B cell (primary cell): ENCODE measurements around the gene SRRD. TPM values are rescaled to one million over a fixed set of nuclear protein-coding genes. Genes with fewer than 3 reads are reported as not detected.

ENCODE experiments used
- ATAC-seq: fragments of 200-7000 bp; cut with Tn5 transposase; one replicate; pipeline ENCODE4 v1.10.0; 2021; ENCODE audit warnings: low read depth, mild to moderate bottlenecking, moderate number of reproducible peaks, moderate library complexity
- CTCF ChIA-PET: fragments of 350-600 bp; sonication (Branson Sonifier 250); formaldehyde crosslinking; loops from one replicate; lab custom pipeline; 2021; ENCODE audit warnings: antibody characterized with exemption, inconsistent platforms; lab: Charles Lee
- POLR2A ChIA-PET: fragments of 350-600 bp; sonication (Branson Sonifier 250); formaldehyde crosslinking; loops from one replicate; lab custom pipeline; 2021; ENCODE audit warnings: antibody characterized with exemption; lab: Charles Lee
- DNase-seq: peaks from one replicate; pipeline ENCODE4 v3.0.0; 2013
- H2AFZ ChIP-seq: 2 replicates; pipeline ENCODE4 v1.6.1; 2012; ENCODE audit warnings: mild to moderate bottlenecking, low read depth, low read length; ENCODE audit not compliant: insufficient read depth, poor library complexity, severe bottlenecking
- H3K27ac ChIP-seq, 2 donors: 1 replicate in 1 of 2; 2 replicates in 1 of 2; pipeline ENCODE4 v1.5.1; 2012 to 2013; ENCODE audit warnings: low read length in 2 of 2, mild to moderate bottlenecking in 2 of 2, moderate library complexity in 1 of 2
- H3K27me3 ChIP-seq, 4 experiments: fragments of 200-600 bp in 1 of 4; sonication (generic) in 1 of 4; replicated peaks in 1 of 4; 1 replicate in 2 of 4; 2 replicates in 2 of 4; pipeline versions ENCODE4 v1.6.1 to v1.7.0; 2013 to 2016; ENCODE audit warnings: low read length in 3 of 4, mild to moderate bottlenecking in 2 of 4, mixed read lengths in 1 of 4, moderate library complexity in 1 of 4; ENCODE audit not compliant: insufficient read depth in 4 of 4, control insufficient read depth in 3 of 4; ENCODE audit errors: control extremely low read depth in 1 of 4
- H3K36me3 ChIP-seq, 2 experiments: replicated peaks in 1 of 2; 1 replicate in 1 of 2; 2 replicates in 1 of 2; pipeline versions ENCODE4 v1.6.1 to v1.7.1; 2013; ENCODE audit warnings: low read length in 1 of 2; ENCODE audit not compliant: insufficient read depth in 2 of 2, control insufficient read depth in 1 of 2; ENCODE audit errors: control extremely low read depth in 1 of 2, extremely low read depth in 1 of 2
- H3K4me1 ChIP-seq, 2 donors: fragments of 200-600 bp in 1 of 2; sonication (generic) in 1 of 2; 1 replicate in 1 of 2; 2 replicates in 1 of 2; pipeline versions ENCODE4 v1.5.1 to v1.6.1; 2013 to 2017; ENCODE audit warnings: low read length in 2 of 2; ENCODE audit not compliant: control insufficient read depth in 2 of 2, insufficient read depth in 2 of 2
- H3K4me2 ChIP-seq: replicated peaks from 2 replicates; pipeline ENCODE3; 2012; ENCODE audit warnings: mild to moderate bottlenecking, low read depth, low read length; ENCODE audit not compliant: poor library complexity, severe bottlenecking
- H3K4me3 ChIP-seq, 5 experiments: fragments of 200-600 bp in 1 of 5; sonication (generic) in 1 of 5; 1 replicate in 3 of 5; 2 replicates in 2 of 5; pipeline versions ENCODE4 v1.5.1 to v1.7.0; 2011 to 2016; ENCODE audit warnings: low read length in 4 of 5, mild to moderate bottlenecking in 4 of 5, low read depth in 2 of 5, control low read depth in 1 of 5, moderate library complexity in 1 of 5; ENCODE audit not compliant: insufficient read depth in 1 of 5; ENCODE audit errors: control extremely low read depth in 1 of 5, extremely low read depth in 1 of 5
- H3K79me2 ChIP-seq: fragments of 200-600 bp; sonication (generic); one replicate; pipeline ENCODE4 v1.6.0; 2016; ENCODE audit warnings: low read length; ENCODE audit not compliant: control insufficient read depth, insufficient read depth
- H3K9ac ChIP-seq: fragments of 200-600 bp; sonication (generic); 2 replicates; pipeline ENCODE4 v1.6.1; 2017; ENCODE audit warnings: mild to moderate bottlenecking, low read length, moderate library complexity
- H3K9me3 ChIP-seq, 3 donors: one replicate each; pipeline versions ENCODE4 v1.6.1 to v1.7.1; 2013; ENCODE audit warnings: low read length in 2 of 3; ENCODE audit not compliant: control insufficient read depth in 2 of 3, insufficient read depth in 1 of 3; ENCODE audit errors: control extremely low read depth in 1 of 3
- H4K20me1 ChIP-seq: 2 replicates; pipeline ENCODE4 v1.6.0; 2012; ENCODE audit warnings: mild to moderate bottlenecking, low read length; ENCODE audit not compliant: insufficient read depth, control insufficient read depth, poor library complexity, severe bottlenecking
- H3K27ac Mint-ChIP-seq: one replicate; pipeline ENCODE4 v1.8.0; 2021; ENCODE audit warnings: mixed read lengths
- H3K27me3 Mint-ChIP-seq: one replicate; pipeline ENCODE4 v1.8.0; 2021; ENCODE audit warnings: mixed read lengths
- H3K4me1 Mint-ChIP-seq: one replicate; pipeline ENCODE4 v1.8.0; 2021; ENCODE audit warnings: mixed read lengths
- H3K4me3 Mint-ChIP-seq: one replicate; pipeline ENCODE4 v1.8.0; 2021; ENCODE audit warnings: mixed read lengths
- H3K9me3 Mint-ChIP-seq: one replicate; pipeline ENCODE4 v1.8.0; 2022; ENCODE audit warnings: mixed read lengths; ENCODE audit not compliant: insufficient read depth
- EZH2 ChIP-seq: IDR thresholded peaks from 2 replicates; pipeline ENCODE4 v1.6.1; 2012; ENCODE audit warnings: borderline replicate concordance, low read depth, mild to moderate bottlenecking, moderate library complexity, low read length; ENCODE audit not compliant: insufficient read depth, poor library complexity, severe bottlenecking
- WGBS: methylation state at CpG from one replicate; pipeline ENCODE4 v1.1.5; 2013; ENCODE audit warnings: missing lambda C conversion rate; ENCODE audit not compliant: insufficient coverage; 5-methylcytosine and 5-hydroxymethylcytosine counted together
- intact Hi-C: fragments of 100-400 bp; cut with micrococcal nuclease; formaldehyde crosslinking; loops from one replicate; pipeline ENCODE4 v1.10.0; 2022
- polyA plus RNA-seq: library from polyadenylated mRNA; depleted of rRNA; stranded (reverse); fragments of >200 nt; gene quantifications from 2 replicates; pipeline ENCODE4 v1.2.3, GENCODE V29; 2012
- total RNA-seq, 2 donors: library from RNA; stranded (reverse); fragments of 120-200 nt in 1 of 2; gene quantifications; 1 replicate in 1 of 2; 2 replicates in 1 of 2; pipeline versions ENCODE4 v1.2.3 to v1.2.4, GENCODE V29; 2013 to 2022
- TF ChIP-seq, protein P1 (sequence below): fragments of 200-600 bp; IDR thresholded peaks from one replicate; pipeline ENCODE4 v1.8.0; 2022; ENCODE audit warnings: antibody characterized with exemption, mild to moderate bottlenecking

SRRD gene
- total and polyA plus RNA-seq, 2 donors (not counting 1 experiment from before 2014, with no cell fraction given): 7.8 to 19.2 TPM

DNA sequence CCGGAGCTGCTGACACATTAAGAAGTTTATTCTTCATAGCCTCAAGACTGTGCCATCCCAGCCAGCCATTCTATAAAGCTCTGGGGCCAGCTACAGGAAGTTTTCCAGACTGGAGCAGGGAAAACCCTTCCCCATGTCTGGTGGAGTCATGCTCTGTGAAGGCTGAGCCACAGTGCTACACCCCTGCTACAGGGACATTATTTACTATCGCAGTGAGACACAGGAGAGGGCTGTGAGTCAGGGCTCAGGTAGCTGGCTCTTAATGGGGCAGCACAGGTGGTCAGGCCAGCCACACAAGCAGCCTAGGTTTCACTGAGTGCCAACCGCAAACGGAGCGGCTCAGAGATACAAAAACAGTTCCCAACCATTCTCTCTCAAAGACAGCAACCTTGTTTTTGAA, 12.2 kb upstream of the SRRD start:
- Histone ChIP-seq H3K79me2 (peaks cover 44% of the 10 kb centered on the region), H2AFZ (no peak overlapping the region), H4K20me1 (no peaks in the 10 kb centered on the region), H3K9ac (no peak overlapping the region), H3K9me3 (no peaks in the 10 kb centered on the region), H3K4me1 (no peaks in the 10 kb centered on the region), H3K4me2 (no peak overlapping the region), H3K4me3 (no peak overlapping the region), H3K36me3 (peaks cover 4 to 85% of the 10 kb centered on the region in 2 experiments), H3K27me3 (no peaks in the 10 kb centered on the region), H3K27ac (no peak overlapping the region)
- intact Hi-C loops: no loop called here
- Mint-ChIP-seq H3K27ac (no peak overlapping the region), H3K4me3 (no peak overlapping the region), H3K9me3 (no peaks in the 10 kb centered on the region), H3K4me1 (peaks cover under 1% of the 10 kb centered on the region), H3K27me3 (no peaks in the 10 kb centered on the region)
- 100% methylated on average over 2 of the region's 5 CpGs for WGBS
- TF ChIP-seq, protein P1, sequence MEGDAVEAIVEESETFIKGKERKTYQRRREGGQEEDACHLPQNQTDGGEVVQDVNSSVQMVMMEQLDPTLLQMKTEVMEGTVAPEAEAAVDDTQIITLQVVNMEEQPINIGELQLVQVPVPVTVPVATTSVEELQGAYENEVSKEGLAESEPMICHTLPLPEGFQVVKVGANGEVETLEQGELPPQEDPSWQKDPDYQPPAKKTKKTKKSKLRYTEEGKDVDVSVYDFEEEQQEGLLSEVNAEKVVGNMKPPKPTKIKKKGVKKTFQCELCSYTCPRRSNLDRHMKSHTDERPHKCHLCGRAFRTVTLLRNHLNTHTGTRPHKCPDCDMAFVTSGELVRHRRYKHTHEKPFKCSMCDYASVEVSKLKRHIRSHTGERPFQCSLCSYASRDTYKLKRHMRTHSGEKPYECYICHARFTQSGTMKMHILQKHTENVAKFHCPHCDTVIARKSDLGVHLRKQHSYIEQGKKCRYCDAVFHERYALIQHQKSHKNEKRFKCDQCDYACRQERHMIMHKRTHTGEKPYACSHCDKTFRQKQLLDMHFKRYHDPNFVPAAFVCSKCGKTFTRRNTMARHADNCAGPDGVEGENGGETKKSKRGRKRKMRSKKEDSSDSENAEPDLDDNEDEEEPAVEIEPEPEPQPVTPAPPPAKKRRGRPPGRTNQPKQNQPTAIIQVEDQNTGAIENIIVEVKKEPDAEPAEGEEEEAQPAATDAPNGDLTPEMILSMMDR: no peak
- no peak for TF ChIP-seq EZH2
- ATAC-seq (no peak), DNase-seq (no peak)
- ChIA-PET POLR2A (no interaction called here), CTCF (interaction anchor here (1.1 kb wide), 1 partner anchor 12 kb away, joined by 4 read pairs; the partner anchor contains the start of genes HPS4 and SRRD)

DNA sequence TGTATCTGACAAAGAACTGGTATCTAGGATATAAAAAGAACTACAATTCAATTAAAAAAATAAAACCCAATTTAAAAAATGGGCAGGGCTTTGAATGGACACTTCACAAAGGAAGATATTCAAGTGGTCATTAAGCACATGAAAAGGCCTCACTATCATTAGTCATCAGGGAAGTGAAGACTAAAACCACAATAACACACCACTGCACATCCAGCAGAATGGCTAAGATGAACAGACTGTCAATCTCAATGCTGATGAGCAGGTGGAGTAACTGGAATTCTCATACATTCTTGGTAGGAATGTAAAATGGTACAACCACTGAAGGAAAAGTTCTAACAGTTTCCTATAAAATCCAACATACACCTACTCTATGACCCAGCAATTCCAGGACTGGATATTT, 9.0 kb upstream of the SRRD start:
- no peaks in the 10 kb centered on the region for H3K9me3 ChIP-seq
- intact Hi-C loops: no loop called here
- POLR2A ChIA-PET: no interaction called here
- no peak overlapping the region for H3K27ac ChIP-seq
- peaks cover 4 to 69% of the 10 kb centered on the region in 2 experiments for H3K36me3 ChIP-seq
- TF ChIP-seq EZH2: no peak
- TF ChIP-seq, protein P1: no peak
- H3K27ac Mint-ChIP-seq: no peak overlapping the region
- no peaks in the 10 kb centered on the region for H4K20me1 ChIP-seq
- ATAC-seq (no peak), DNase-seq (no peak)
- no peak overlapping the region for H3K4me3 Mint-ChIP-seq
- H3K9me3 Mint-ChIP-seq: no peaks in the 10 kb centered on the region
- H3K79me2 ChIP-seq: peaks cover 72% of the 10 kb centered on the region
- peaks cover 11 to 13% of the 10 kb centered on the region in 2 donors for H3K4me1 ChIP-seq
- H3K4me2 ChIP-seq: no peak overlapping the region
- no peak overlapping the region for H3K9ac ChIP-seq
- no peak overlapping the region for H2AFZ ChIP-seq
- H3K27me3 ChIP-seq: no peaks in the 10 kb centered on the region
- CTCF ChIA-PET: interaction anchor here (2.0 kb wide), 1 partner anchor 13 kb away, joined by 10 read pairs; no protein-coding TSS in a partner anchor
- no peaks in the 10 kb centered on the region for H3K27me3 Mint-ChIP-seq
- H3K4me1 Mint-ChIP-seq: peaks cover 22% of the 10 kb centered on the region
- H3K4me3 ChIP-seq: no peak overlapping the region
